SK-N-SH treated with all-trans-retinoic acid at 6 μM for 48 hours (cell line): ENCODE data around the gene PTPRJ.

ENCODE experiments used
- ATAC-seq: fragments of 200-7000 bp; cut with Tn5 transposase; 3 replicates; pipeline ENCODE4 v1.9.1; 2020; ENCODE audit warnings: mild to moderate bottlenecking, moderate library complexity
- ARNTL ChIP-seq: fragments of 450-650 bp; formaldehyde crosslinking; IDR thresholded peaks from 2 replicates; pipeline ENCODE4 v1.5.0; 2020; ENCODE audit warnings: low read depth, mild to moderate bottlenecking, moderate library complexity, borderline replicate concordance
- BACH2 ChIP-seq: fragments of 250-450 bp; sonication (Bioruptor Pico); IDR thresholded peaks from 2 replicates; pipeline ENCODE4 v1.9.0; 2021; ENCODE audit warnings: mild to moderate bottlenecking, borderline replicate concordance
- ESRRG ChIP-seq: fragments of 250-450 bp; sonication (Bioruptor Pico); IDR thresholded peaks from 2 replicates; pipeline ENCODE4 v1.6.1; 2021; ENCODE audit warnings: mild to moderate bottlenecking
- GLIS3 ChIP-seq: fragments of 250-450 bp; sonication (Bioruptor Pico); IDR thresholded peaks from 2 replicates; pipeline ENCODE4 v1.5.0; 2020; ENCODE audit warnings: mild to moderate bottlenecking, moderate library complexity
- ISL1 ChIP-seq: fragments of 250-450 bp; sonication (Bioruptor Pico); IDR thresholded peaks from 2 replicates; pipeline ENCODE4 v2.1.2; 2022; ENCODE audit warnings: mild to moderate bottlenecking, moderate library complexity
- OSR1 ChIP-seq: fragments of 250-450 bp; sonication (Bioruptor Pico); IDR thresholded peaks from 2 replicates; pipeline ENCODE4 v1.8.0; 2022; ENCODE audit warnings: moderate library complexity, mild to moderate bottlenecking, inconsistent platforms
- PPARA ChIP-seq: fragments of 250-450 bp; sonication (Bioruptor Pico); IDR thresholded peaks from 2 replicates; pipeline ENCODE4 v1.5.0; 2020; ENCODE audit warnings: mild to moderate bottlenecking, borderline replicate concordance
- RARB ChIP-seq: fragments of 250-450 bp; sonication (Bioruptor Pico); IDR thresholded peaks from 2 replicates; pipeline ENCODE4 v1.8.0; 2021; ENCODE audit warnings: mild to moderate bottlenecking, moderate library complexity
- SNAI2 ChIP-seq: fragments of 250-450 bp; sonication (Bioruptor Pico); IDR thresholded peaks from 2 replicates; pipeline ENCODE4 v1.5.0; 2020; ENCODE audit warnings: mild to moderate bottlenecking, moderate library complexity
- TCF4 ChIP-seq: fragments of 250-450 bp; sonication (Bioruptor Pico); IDR thresholded peaks from 2 replicates; pipeline ENCODE4 v1.8.0; 2021; ENCODE audit warnings: mild to moderate bottlenecking, moderate library complexity, borderline replicate concordance
- TOX ChIP-seq: fragments of 250-450 bp; sonication (Bioruptor Pico); IDR thresholded peaks from 2 replicates; pipeline ENCODE4 v1.8.0; 2021; ENCODE audit warnings: mild to moderate bottlenecking, moderate library complexity, borderline replicate concordance
- ZFP3 ChIP-seq: fragments of 250-450 bp; sonication (Bioruptor Pico); IDR thresholded peaks from 2 replicates; pipeline ENCODE4 v1.5.0; 2020; ENCODE audit warnings: mild to moderate bottlenecking, moderate library complexity
- ZFP30 ChIP-seq: fragments of 450-650 bp; formaldehyde crosslinking; IDR thresholded peaks from 2 replicates; pipeline ENCODE4 v1.5.0; 2022; ENCODE audit warnings: mild to moderate bottlenecking, moderate library complexity
- ZNF8 ChIP-seq: fragments of 450-650 bp; formaldehyde crosslinking; IDR thresholded peaks from 2 replicates; pipeline ENCODE4 v1.5.0; 2020; ENCODE audit warnings: mild to moderate bottlenecking, moderate library complexity
- TF ChIP-seq, protein P1 (sequence below): fragments of 250-450 bp; sonication (Bioruptor Pico); IDR thresholded peaks from 2 replicates; pipeline ENCODE4 v1.5.1; 2020; ENCODE audit warnings: low read depth, mild to moderate bottlenecking, moderate library complexity
- TF ChIP-seq, protein P2 (sequence below): fragments of 250-450 bp; sonication (Bioruptor Pico); IDR thresholded peaks from 2 replicates; pipeline ENCODE4 v1.5.1; 2021; ENCODE audit warnings: mild to moderate bottlenecking, moderate library complexity
- TF ChIP-seq, protein P3 (sequence below): fragments of 250-450 bp; sonication (Bioruptor Pico); IDR thresholded peaks from 2 replicates; pipeline ENCODE4 v1.5.0; 2020; ENCODE audit warnings: mild to moderate bottlenecking, moderate library complexity
- TF ChIP-seq, protein P4 (sequence below): fragments of 250-450 bp; sonication (Bioruptor Pico); IDR thresholded peaks from 2 replicates; pipeline ENCODE4 v1.8.0; 2021; ENCODE audit warnings: low read depth, mild to moderate bottlenecking, moderate library complexity, borderline replicate concordance
- TF ChIP-seq, protein P5 (sequence below): fragments of 250-450 bp; sonication (Bioruptor Pico); IDR thresholded peaks from 2 replicates; pipeline ENCODE4 v1.8.0; 2020; ENCODE audit warnings: mild to moderate bottlenecking, moderate library complexity, borderline replicate concordance

PTPRJ gene

DNA sequence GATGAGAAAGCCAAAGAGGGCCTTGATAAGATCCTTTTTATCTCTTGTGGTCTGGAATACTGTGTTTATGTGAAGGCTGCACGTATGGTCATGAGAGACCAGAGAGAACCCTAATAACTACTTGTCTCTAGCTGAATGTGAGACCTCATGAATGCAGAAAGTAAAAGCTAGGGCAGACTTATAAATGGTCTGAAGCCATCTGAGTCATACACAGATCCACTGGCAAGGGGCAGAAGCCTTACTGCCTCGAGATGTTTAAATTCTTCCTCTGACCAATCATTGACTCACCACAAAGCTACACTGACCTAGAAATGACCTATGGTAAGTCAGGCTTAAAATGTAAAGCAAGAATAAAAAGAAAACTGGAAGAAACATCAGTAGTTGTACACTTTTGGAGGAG is 213.5 kb downstream of the PTPRJ start (continued):
- no peak for TF ChIP-seq ESRRG (CRISPR knock-in tag)

DNA sequence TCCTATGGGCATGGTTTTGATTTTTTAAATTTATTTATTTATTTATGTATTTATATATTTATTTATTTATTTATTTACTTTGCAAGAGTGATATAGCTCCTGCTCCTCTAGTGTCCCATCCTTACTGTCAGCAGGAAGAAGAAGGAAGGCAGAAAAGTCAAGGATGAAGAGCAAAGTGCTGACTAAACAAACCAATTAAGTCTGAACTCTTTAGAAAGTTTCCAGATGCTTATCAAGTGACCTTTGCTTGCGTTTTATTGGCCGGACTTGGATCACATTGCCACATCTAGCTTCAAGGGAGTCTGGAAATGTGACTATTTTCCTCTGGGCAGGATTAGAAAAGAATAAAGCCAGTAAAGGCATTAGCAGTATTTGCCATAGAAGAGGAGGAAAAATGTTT is 227.5 kb downstream of the PTPRJ start:
- no peak for ATAC-seq

DNA sequence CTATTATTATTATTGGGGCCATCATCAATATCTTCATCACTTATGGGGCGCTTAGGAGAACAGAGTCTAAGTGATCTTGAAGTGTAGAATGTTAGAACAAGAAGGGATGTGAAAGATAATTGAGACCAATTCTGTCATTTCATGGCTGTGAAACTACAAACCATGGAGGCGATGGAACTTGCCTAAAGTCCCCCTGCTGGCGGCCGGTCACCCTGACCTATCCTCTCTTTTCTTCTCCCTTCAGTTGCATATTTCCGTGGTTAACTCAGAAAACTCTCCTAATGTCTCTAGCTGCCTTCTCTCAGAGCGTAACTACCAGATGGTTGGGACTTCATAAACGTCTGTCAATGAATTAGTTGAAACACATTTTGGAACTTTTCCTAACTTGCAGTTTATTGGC is 229.7 kb downstream of the PTPRJ start:
- peak; percentile 71 for ATAC-seq
- TF ChIP-seq RARB (CRISPR knock-in tag) (no peak), SNAI2 (CRISPR knock-in tag) (no peak), ZFP3 (CRISPR knock-in tag) (no peak), TOX (CRISPR knock-in tag) (no peak)
- TF ChIP-seq, protein P1, sequence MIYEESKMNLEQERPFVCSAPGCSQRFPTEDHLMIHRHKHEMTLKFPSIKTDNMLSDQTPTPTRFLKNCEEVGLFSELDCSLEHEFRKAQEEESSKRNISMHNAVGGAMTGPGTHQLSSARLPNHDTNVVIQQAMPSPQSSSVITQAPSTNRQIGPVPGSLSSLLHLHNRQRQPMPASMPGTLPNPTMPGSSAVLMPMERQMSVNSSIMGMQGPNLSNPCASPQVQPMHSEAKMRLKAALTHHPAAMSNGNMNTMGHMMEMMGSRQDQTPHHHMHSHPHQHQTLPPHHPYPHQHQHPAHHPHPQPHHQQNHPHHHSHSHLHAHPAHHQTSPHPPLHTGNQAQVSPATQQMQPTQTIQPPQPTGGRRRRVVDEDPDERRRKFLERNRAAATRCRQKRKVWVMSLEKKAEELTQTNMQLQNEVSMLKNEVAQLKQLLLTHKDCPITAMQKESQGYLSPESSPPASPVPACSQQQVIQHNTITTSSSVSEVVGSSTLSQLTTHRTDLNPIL (CRISPR knock-in tag): no peak

More for the DNA sequence above, 227.5 kb downstream of the PTPRJ start:
- TF ChIP-seq, protein P1 (CRISPR knock-in tag): no peak
- TF ChIP-seq, protein P2, sequence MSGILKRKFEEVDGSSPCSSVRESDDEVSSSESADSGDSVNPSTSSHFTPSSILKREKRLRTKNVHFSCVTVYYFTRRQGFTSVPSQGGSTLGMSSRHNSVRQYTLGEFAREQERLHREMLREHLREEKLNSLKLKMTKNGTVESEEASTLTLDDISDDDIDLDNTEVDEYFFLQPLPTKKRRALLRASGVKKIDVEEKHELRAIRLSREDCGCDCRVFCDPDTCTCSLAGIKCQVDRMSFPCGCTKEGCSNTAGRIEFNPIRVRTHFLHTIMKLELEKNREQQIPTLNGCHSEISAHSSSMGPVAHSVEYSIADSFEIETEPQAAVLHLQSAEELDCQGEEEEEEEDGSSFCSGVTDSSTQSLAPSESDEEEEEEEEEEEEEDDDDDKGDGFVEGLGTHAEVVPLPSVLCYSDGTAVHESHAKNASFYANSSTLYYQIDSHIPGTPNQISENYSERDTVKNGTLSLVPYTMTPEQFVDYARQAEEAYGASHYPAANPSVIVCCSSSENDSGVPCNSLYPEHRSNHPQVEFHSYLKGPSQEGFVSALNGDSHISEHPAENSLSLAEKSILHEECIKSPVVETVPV (CRISPR knock-in tag): no peak
- TF ChIP-seq ZNF8 (CRISPR knock-in tag) (no peak), GLIS3 (CRISPR knock-in tag) (no peak), TOX (CRISPR knock-in tag) (no peak), PPARA (no peak), SNAI2 (CRISPR knock-in tag) (no peak), ISL1 (CRISPR knock-in tag) (no peak), ZFP3 (CRISPR knock-in tag) (no peak), ARNTL (no peak), OSR1 (CRISPR knock-in tag) (no peak), TCF4 (CRISPR knock-in tag) (no peak)
- TF ChIP-seq, protein P3, sequence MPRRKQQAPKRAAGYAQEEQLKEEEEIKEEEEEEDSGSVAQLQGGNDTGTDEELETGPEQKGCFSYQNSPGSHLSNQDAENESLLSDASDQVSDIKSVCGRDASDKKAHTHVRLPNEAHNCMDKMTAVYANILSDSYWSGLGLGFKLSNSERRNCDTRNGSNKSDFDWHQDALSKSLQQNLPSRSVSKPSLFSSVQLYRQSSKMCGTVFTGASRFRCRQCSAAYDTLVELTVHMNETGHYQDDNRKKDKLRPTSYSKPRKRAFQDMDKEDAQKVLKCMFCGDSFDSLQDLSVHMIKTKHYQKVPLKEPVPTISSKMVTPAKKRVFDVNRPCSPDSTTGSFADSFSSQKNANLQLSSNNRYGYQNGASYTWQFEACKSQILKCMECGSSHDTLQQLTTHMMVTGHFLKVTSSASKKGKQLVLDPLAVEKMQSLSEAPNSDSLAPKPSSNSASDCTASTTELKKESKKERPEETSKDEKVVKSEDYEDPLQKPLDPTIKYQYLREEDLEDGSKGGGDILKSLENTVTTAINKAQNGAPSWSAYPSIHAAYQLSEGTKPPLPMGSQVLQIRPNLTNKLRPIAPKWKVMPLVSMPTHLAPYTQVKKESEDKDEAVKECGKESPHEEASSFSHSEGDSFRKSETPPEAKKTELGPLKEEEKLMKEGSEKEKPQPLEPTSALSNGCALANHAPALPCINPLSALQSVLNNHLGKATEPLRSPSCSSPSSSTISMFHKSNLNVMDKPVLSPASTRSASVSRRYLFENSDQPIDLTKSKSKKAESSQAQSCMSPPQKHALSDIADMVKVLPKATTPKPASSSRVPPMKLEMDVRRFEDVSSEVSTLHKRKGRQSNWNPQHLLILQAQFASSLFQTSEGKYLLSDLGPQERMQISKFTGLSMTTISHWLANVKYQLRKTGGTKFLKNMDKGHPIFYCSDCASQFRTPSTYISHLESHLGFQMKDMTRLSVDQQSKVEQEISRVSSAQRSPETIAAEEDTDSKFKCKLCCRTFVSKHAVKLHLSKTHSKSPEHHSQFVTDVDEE (CRISPR knock-in tag): no peak
- TF ChIP-seq, protein P4, sequence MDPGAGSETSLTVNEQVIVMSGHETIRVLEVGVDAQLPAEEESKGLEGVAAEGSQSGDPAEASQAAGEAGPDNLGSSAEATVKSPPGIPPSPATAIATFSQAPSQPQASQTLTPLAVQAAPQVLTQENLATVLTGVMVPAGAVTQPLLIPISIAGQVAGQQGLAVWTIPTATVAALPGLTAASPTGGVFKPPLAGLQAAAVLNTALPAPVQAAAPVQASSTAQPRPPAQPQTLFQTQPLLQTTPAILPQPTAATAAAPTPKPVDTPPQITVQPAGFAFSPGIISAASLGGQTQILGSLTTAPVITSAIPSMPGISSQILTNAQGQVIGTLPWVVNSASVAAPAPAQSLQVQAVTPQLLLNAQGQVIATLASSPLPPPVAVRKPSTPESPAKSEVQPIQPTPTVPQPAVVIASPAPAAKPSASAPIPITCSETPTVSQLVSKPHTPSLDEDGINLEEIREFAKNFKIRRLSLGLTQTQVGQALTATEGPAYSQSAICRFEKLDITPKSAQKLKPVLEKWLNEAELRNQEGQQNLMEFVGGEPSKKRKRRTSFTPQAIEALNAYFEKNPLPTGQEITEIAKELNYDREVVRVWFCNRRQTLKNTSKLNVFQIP: no peak
- TF ChIP-seq, protein P5, sequence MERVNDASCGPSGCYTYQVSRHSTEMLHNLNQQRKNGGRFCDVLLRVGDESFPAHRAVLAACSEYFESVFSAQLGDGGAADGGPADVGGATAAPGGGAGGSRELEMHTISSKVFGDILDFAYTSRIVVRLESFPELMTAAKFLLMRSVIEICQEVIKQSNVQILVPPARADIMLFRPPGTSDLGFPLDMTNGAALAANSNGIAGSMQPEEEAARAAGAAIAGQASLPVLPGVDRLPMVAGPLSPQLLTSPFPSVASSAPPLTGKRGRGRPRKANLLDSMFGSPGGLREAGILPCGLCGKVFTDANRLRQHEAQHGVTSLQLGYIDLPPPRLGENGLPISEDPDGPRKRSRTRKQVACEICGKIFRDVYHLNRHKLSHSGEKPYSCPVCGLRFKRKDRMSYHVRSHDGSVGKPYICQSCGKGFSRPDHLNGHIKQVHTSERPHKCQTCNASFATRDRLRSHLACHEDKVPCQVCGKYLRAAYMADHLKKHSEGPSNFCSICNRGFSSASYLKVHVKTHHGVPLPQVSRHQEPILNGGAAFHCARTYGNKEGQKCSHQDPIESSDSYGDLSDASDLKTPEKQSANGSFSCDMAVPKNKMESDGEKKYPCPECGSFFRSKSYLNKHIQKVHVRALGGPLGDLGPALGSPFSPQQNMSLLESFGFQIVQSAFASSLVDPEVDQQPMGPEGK: no peak

DNA sequence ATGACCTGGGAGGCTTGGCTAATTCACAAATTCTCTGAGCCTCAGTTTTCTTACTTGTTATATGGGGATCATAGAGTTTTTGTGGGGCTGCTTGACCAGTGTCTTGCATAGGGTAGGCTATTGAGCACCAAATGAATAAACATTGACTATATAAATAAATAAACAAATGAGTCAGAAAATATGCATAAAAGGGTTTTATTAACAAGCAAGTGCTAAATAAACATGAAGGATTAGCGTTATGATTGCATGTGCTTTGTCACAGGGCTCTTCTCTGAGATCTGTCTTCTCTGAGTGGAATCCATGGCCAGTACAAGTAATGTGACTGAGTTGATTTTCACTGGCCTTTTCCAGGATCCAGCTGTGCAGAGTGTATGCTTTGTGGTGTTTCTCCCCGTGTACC is 236.2 kb downstream of the PTPRJ start, which contains the start of gene OR4B1:
Gene OR4B1 (plus strand): TSS at position 301 of the 400 bp plus-strand sequence. CDS start 0 bp downstream, at position 301.
- no peak for ATAC-seq
- no peak for TF ChIP-seq ZNF8 (CRISPR knock-in tag)
- TF ChIP-seq ZFP30 (CRISPR knock-in tag): no peak
- no peak for TF ChIP-seq TOX (CRISPR knock-in tag)
- TF ChIP-seq, protein P1 (CRISPR knock-in tag): no peak
- TF ChIP-seq OSR1 (CRISPR knock-in tag): no peak
- TF ChIP-seq, protein P2 (CRISPR knock-in tag): no peak
- no peak for TF ChIP-seq BACH2 (CRISPR knock-in tag)
- TF ChIP-seq RARB (CRISPR knock-in tag): no peak
- TF ChIP-seq, protein P3 (CRISPR knock-in tag): no peak
